GM12878 (cell line): ENCODE results near the gene SLMAP.

Experiments used
- CREB1 ChIP-seq: IDR thresholded peaks from 2 replicates; pipeline ENCODE4 v1.6.1; 2012; ENCODE audit warnings: low read depth, mild to moderate bottlenecking, inconsistent platforms
- EP300 ChIP-seq, 2 experiments: fragments of 150-350 bp in 1 of 2; IDR thresholded peaks; 2 replicates each; pipeline ENCODE4 v1.6.1; 2011 to 2012; ENCODE audit warnings: low read depth in 2 of 2, low read length in 2 of 2, borderline replicate concordance in 1 of 2, improper control_type of control experiment in 1 of 2, inconsistent platforms in 1 of 2; ENCODE audit not compliant: control insufficient read depth in 1 of 2
- JUND ChIP-seq: IDR thresholded peaks from 2 replicates; pipeline ENCODE4 v1.6.1; 2012; ENCODE audit warnings: low read depth, mild to moderate bottlenecking, low read length, improper control_type of control experiment, moderate library complexity
- KDM1A ChIP-seq: fragments of 200-600 bp; sonication (generic); IDR thresholded peaks from 2 replicates; pipeline ENCODE4 v1.6.1; 2016; ENCODE audit warnings: borderline replicate concordance
- SIN3A ChIP-seq: IDR thresholded peaks from 2 replicates; pipeline ENCODE4 v1.6.1; 2012; ENCODE audit warnings: low read depth, low read length, improper control_type of control experiment
- TF ChIP-seq, protein P1 (sequence below): IDR thresholded peaks from 2 replicates; pipeline ENCODE4 v1.6.1; 2012; ENCODE audit warnings: mild to moderate bottlenecking, low read depth, low read length
- TF ChIP-seq, protein P2 (sequence below): IDR thresholded peaks from 2 replicates; pipeline ENCODE4 v1.6.1; 2011; ENCODE audit warnings: low read depth, low read length, improper control_type of control experiment, borderline replicate concordance
- TF ChIP-seq, protein P3 (sequence below): fragments of 450-650 bp; IDR thresholded peaks from 2 replicates; pipeline ENCODE4 v1.6.1; 2017; ENCODE audit warnings: antibody characterized with exemption, mild to moderate bottlenecking, moderate library complexity

DNA sequence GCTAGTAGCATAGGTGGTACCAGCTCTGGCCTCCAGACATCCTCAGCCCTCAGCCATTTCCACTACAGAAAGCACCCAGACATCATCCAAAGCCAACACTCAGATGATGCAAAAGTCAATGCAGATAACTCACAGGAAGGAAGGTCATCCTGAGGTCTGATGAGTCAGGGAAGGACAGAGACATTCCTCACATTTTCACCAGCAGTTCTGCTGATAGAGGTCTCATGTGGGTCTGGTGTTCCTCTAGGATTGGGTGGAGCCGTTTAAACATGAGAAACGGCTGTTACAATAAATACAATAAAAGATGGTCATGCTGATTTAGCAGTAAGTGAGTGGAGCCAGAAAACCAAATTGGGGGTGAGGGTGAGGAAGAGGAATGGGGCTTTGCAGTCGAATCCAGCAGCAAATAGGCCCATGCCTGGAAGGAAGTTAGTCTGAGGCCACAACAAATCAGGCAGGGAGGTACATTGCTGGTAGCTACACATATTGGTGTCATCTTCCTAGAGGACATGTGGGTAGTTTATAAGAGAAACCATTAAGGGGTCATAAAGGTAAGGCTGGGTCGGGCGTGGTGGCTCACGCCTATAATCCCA lies 218.8 kb downstream of the SLMAP start:
- TF ChIP-seq, protein P1, sequence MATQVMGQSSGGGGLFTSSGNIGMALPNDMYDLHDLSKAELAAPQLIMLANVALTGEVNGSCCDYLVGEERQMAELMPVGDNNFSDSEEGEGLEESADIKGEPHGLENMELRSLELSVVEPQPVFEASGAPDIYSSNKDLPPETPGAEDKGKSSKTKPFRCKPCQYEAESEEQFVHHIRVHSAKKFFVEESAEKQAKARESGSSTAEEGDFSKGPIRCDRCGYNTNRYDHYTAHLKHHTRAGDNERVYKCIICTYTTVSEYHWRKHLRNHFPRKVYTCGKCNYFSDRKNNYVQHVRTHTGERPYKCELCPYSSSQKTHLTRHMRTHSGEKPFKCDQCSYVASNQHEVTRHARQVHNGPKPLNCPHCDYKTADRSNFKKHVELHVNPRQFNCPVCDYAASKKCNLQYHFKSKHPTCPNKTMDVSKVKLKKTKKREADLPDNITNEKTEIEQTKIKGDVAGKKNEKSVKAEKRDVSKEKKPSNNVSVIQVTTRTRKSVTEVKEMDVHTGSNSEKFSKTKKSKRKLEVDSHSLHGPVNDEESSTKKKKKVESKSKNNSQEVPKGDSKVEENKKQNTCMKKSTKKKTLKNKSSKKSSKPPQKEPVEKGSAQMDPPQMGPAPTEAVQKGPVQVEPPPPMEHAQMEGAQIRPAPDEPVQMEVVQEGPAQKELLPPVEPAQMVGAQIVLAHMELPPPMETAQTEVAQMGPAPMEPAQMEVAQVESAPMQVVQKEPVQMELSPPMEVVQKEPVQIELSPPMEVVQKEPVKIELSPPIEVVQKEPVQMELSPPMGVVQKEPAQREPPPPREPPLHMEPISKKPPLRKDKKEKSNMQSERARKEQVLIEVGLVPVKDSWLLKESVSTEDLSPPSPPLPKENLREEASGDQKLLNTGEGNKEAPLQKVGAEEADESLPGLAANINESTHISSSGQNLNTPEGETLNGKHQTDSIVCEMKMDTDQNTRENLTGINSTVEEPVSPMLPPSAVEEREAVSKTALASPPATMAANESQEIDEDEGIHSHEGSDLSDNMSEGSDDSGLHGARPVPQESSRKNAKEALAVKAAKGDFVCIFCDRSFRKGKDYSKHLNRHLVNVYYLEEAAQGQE, result no peak
- TF ChIP-seq SIN3A (no peak), EP300 (IDR thresholded peaks at IDR 0.05; ENCODE audit: borderline replicate concordance in 1 of 2, control insufficient read depth in 1 of 2, low read depth in 2 of 2, low read length in 2 of 2) (no peak), KDM1A (no peak), JUND (no peak), CREB1 (no peak)
- TF ChIP-seq, protein P2, sequence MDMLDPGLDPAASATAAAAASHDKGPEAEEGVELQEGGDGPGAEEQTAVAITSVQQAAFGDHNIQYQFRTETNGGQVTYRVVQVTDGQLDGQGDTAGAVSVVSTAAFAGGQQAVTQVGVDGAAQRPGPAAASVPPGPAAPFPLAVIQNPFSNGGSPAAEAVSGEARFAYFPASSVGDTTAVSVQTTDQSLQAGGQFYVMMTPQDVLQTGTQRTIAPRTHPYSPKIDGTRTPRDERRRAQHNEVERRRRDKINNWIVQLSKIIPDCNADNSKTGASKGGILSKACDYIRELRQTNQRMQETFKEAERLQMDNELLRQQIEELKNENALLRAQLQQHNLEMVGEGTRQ, result no peak
- TF ChIP-seq, protein P3, sequence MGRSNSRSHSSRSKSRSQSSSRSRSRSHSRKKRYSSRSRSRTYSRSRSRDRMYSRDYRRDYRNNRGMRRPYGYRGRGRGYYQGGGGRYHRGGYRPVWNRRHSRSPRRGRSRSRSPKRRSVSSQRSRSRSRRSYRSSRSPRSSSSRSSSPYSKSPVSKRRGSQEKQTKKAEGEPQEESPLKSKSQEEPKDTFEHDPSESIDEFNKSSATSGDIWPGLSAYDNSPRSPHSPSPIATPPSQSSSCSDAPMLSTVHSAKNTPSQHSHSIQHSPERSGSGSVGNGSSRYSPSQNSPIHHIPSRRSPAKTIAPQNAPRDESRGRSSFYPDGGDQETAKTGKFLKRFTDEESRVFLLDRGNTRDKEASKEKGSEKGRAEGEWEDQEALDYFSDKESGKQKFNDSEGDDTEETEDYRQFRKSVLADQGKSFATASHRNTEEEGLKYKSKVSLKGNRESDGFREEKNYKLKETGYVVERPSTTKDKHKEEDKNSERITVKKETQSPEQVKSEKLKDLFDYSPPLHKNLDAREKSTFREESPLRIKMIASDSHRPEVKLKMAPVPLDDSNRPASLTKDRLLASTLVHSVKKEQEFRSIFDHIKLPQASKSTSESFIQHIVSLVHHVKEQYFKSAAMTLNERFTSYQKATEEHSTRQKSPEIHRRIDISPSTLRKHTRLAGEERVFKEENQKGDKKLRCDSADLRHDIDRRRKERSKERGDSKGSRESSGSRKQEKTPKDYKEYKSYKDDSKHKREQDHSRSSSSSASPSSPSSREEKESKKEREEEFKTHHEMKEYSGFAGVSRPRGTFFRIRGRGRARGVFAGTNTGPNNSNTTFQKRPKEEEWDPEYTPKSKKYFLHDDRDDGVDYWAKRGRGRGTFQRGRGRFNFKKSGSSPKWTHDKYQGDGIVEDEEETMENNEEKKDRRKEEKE, result no peak
